HG03457 (cell line): ENCODE results near the gene RBM4.
A peak's percentile ranks its signal among the peaks of the same experiment; 100 is the strongest.
"Not testable (repeated sequence)": the region's sequence is repeated elsewhere in the genome, so short reads cannot be mapped to it uniquely, and the experiment has no call there.

Experiments used
- ATAC-seq: cut with Tn5 transposase; IDR thresholded peaks from one replicate; pipeline ENCODE4 v1.9.1; 2021; ENCODE audit warnings: moderate number of reproducible peaks; ENCODE audit not compliant: unreplicated experiment

RBM4 gene, protein sequence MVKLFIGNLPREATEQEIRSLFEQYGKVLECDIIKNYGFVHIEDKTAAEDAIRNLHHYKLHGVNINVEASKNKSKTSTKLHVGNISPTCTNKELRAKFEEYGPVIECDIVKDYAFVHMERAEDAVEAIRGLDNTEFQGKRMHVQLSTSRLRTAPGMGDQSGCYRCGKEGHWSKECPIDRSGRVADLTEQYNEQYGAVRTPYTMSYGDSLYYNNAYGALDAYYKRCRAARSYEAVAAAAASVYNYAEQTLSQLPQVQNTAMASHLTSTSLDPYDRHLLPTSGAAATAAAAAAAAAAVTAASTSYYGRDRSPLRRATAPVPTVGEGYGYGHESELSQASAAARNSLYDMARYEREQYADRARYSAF

GRCh38 chr11:66638177-66639065, at the start of gene RBM4:
Gene RBM4, plus strand, starts transcription at chr11:66638703. Its CDS starts 1,009 bp downstream, at chr11:66639712.
- peak; percentile 88 for ATAC-seq

- not testable (repeated sequence) for ATAC-seq
Observed at GRCh38 chr11:66589315-66589714, 49.2 kb upstream of the RBM4 start.

- ATAC-seq: no peak
Observed at GRCh38 chr11:66589996-66590675, 48.4 kb upstream of the RBM4 start.

- no peak for ATAC-seq
Observed at GRCh38 chr11:66591175-66591574, 47.3 kb upstream of the RBM4 start.

DNA sequence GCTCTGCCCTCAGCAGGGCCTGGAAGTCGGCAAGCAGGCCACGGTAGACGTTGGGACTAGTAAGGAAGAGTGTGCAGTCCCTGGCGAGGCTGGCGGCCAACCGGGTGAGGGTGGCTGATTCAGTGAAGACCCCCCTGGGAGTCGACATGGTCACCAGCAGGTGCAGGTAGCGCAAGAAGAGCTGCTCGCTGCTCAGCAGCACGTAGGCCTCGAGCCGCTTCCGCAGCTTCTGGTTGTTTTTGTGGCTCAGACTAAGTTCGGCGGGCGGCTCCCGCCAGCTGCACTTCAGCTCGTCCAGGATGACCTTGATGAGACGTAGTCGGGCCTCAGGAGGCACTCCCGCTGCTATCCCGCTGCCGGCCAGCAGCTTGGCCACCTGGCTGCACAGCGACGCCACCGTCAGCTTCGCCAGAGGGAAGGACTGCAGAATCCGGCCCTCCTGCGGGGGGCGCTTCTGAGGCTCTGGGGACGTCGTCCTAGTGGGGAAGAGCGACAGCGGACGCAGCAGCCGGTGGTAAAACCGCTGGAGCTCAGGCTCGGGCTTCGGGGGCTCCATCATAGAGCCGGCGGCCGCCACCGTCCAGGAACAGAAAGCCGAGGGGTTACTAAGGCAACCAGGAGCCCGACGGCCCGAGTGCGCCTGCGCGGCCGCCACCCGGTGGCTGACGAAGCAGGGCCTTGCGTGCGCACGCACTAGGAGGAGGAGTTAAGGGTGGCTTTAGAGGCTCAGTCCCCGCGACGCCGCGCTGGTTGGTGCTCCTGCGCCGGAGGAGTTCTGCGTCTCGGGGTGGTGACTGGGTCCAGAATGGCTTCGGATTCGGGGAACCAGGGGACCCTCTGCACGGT, 45.8 kb upstream of the RBM4 start, which contains the start of the genes CCDC87 and CCS:
Gene CCDC87 (minus strand): TSS at position 607 of the 846 bp plus-strand sequence. CDS start 48 bp downstream, at position 559.
Gene CCS (plus strand): TSS at position 729 of the 846 bp plus-strand sequence. CDS start 77 bp downstream, at position 806.
- peak; percentile 73 for ATAC-seq

DNA sequence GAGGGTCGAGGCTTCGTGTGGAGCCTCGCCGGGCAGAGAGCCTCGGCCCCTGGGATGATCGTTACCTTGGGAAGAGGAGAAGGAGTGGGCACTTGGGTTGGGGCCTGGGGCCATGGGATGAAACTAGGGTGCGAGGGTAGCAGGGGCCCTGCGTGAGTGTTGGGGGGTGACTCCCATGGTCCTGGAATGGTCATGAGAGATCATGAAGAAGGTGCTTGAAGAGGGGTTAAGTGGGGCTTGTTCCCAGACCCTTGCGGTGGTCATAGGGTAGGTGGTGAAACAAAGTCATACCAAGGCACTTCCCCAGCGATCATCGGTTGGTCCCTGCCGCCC, 45.2 kb upstream of the RBM4 start:
- no peak for ATAC-seq

- no peak for ATAC-seq
Observed at GRCh38 chr11:66593650-66594049, 44.9 kb upstream of the RBM4 start.

GRCh38 chr11:66595245-66595904, 43.1 kb upstream of the RBM4 start:
- ATAC-seq: no peak

GRCh38 chr11:66598993-66599392, 39.5 kb upstream of the RBM4 start:
- no peak for ATAC-seq

DNA sequence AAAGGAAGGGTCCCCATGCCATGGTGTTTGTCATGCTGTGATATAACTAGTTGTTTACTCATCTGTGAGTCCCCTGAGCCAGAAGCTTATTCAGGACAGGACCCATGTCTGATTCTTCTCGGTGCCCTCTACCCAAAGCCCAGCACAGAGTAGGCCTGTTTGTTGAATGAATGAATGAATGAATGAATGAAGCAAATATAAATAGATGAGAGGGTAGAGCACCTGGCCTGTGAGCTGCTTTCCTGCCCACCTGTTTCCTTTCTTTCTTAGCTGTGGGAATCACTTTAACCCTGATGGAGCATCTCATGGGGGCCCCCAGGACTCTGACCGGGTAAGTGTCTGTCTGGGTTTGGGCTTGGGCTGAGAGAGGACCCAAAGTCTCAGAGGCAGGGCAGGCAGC, 38.3 kb upstream of the RBM4 start:
- no peak for ATAC-seq

DNA sequence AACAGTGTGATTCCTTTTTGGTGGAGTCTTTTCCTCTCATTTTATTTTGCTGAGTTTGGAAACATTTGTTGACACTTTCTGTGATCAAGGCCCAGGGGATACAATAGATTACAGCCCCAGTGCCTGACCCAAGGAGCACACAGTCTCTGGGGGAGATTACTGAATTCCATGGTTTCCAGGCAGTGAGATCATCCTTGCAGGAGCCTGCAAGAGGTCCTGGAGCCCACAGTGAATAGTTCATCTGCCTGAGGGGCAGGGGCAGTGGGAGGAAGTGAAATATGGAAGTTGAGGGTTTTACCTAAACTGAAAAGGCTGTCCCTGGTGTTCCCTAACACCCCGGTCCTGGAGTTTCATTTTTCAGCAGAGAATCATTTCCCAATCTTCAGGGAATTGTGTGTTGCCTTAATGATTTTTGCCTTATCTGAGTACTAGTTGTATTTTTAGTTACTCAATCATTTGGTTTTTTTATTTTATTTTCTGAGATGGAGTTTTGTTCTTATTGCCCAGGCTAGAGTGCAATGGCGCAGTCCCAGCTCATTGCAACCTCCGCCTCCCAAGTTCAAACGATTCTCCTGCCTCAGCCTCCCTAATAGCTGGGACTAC, 37.8 kb upstream of the RBM4 start:
- no peak for ATAC-seq

DNA sequence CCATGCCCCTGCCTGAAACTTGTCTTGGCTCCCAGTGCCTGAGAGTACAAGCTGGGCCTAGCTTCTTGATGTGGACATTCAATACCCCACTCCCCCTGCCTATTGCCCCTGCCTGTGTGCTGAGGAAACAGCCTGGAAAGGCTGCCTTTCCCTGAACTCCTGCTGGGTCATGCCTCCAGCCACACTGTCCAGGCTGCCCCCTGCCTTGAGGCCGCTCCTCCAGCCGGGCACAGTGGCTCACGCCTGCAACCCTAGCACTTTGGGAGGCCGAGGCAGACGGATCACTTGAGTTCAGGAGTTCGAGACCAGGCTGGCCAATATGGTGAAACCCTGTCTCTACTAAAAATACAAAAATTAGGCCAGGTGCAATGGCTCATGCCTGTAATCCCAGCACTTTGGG, 35.4 kb upstream of the RBM4 start:
- ATAC-seq: no peak

GRCh38 chr11:66604155-66604554, 34.3 kb upstream of the RBM4 start:
- ATAC-seq: no peak

- not testable (repeated sequence) for ATAC-seq
Observed at GRCh38 chr11:66606608-66607007, 31.9 kb upstream of the RBM4 start.

GRCh38 chr11:66607126-66607834, 31.2 kb upstream of the RBM4 start:
- no peak for ATAC-seq

DNA sequence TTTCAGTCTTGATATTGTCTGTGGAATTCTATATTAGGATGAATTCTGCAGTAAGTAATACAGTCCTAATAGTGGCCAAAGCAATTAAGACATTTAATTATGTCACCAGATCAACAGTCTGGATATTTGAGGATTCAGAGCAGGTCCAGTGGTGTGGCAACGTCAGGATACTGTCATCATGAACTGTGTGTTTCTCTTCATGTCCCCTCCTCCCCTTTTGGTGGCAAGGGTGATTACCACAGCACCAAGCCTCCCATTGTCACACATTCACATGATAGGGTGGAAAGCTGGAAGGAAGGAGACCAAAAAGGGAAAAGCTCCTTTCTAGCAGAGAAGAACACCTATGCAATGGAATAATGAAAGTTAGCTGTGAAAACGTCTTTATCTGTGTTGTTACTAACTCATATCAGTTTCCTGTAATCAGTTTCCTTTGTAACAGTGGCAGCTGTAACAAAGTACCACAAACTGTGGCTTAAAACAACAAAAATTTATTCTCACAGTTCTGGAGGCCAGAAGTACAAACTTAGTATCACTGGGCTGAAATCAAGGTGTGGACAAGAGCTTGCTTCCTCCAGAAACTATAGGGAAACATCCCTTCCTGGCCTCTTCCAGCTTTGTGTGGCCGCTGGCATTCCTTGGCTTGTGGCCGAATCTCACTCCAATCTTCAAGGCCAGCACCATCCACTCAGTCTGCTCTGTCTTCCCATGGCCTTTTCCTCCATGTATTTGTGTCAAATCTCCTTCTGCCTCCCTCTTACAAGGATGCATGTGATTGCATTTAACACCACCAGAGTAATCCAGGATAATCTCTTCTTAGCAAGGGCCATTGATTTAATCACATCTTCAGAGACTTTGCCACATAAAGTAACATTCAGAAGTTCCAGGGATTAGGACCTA, 28.5 kb upstream of the RBM4 start:
- ATAC-seq: no peak

DNA sequence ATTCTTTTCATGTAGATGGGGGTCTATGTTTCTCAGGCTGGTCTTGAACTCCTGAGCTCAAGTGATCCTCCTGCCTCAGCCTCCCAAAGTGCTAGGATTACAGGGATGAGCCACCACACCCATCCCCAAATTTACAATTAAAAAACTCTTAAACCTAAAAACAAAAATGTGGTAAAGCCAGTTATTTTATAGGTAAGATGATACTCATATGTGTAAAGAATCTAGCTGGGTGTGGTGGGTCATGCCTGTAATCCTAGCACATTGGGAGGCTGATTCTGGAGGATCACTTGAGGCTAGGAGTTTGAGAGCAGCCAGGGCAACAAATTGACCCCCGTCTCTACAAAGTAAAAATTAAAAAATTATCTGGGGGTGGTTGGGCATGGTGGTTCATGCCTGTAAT, 26.0 kb upstream of the RBM4 start:
- no peak for ATAC-seq

- no peak for ATAC-seq
Observed at GRCh38 chr11:66614073-66614472, 24.4 kb upstream of the RBM4 start.
